ENCODE measurements around the gene TM6SF1.
"Not testable (repeated sequence)": the region's sequence is repeated elsewhere in the genome, so short reads cannot be mapped to it uniquely, and the experiment has no call there.

Gene TM6SF1

GRCh38 chr15:83132861-83133523 is 25.5 kb downstream of the TM6SF1 start:
- no peak for DNase-seq (ENCODE audit: extremely low read depth, insufficient read length)
- no peak for TF ChIP-seq CTCF (IDR thresholded peaks at IDR 0.05; ENCODE audit: insufficient read depth, low read length, poor library complexity, severe bottlenecking)
- H3K36me3 ChIP-seq (ENCODE audit: control insufficient read depth, insufficient read depth, low read length) = no peaks in the 10 kb centered on the region
- no peaks in the 10 kb centered on the region for H3K27me3 ChIP-seq (replicated peaks; ENCODE audit: control insufficient read depth, insufficient read depth, low read length)
- no peak overlapping the region for H3K4me3 ChIP-seq (replicated peaks; ENCODE audit: low read depth, low read length)

- H3K27me3 ChIP-seq (replicated peaks; ENCODE audit: control insufficient read depth, insufficient read depth, low read length); DNase-seq (ENCODE audit: extremely low read depth, insufficient read length); H3K4me3 ChIP-seq (replicated peaks; ENCODE audit: low read depth, low read length); H3K36me3 ChIP-seq (ENCODE audit: control insufficient read depth, insufficient read depth, low read length): not testable (repeated sequence)
Measured at GRCh38 chr15:83142151-83142550, 34.7 kb downstream of the TM6SF1 start.

- Histone ChIP-seq H3K36me3 (ENCODE audit: control insufficient read depth, insufficient read depth, low read length) (peaks cover 3% of the 10 kb centered on the region), H3K4me3 (replicated peaks; ENCODE audit: low read depth, low read length) (no peak overlapping the region), H3K27me3 (replicated peaks; ENCODE audit: control insufficient read depth, insufficient read depth, low read length) (no peaks in the 10 kb centered on the region)
- no peak for TF ChIP-seq CTCF (IDR thresholded peaks at IDR 0.05; ENCODE audit: insufficient read depth, low read length, poor library complexity, severe bottlenecking)
- no peak for DNase-seq (ENCODE audit: extremely low read depth, insufficient read length)
Measured at GRCh38 chr15:83144771-83145170, 37.3 kb downstream of the TM6SF1 start.

- no peak overlapping the region for H3K4me3 ChIP-seq (replicated peaks; ENCODE audit: low read depth, low read length)
- H3K27me3 ChIP-seq (replicated peaks; ENCODE audit: control insufficient read depth, insufficient read depth, low read length) = no peaks in the 10 kb centered on the region
- TF ChIP-seq CTCF (IDR thresholded peaks at IDR 0.05; ENCODE audit: insufficient read depth, low read length, poor library complexity, severe bottlenecking) = no peak
- H3K36me3 ChIP-seq (ENCODE audit: control insufficient read depth, insufficient read depth, low read length) = peaks cover 3% of the 10 kb centered on the region
- no peak for DNase-seq (ENCODE audit: extremely low read depth, insufficient read length)
Measured at GRCh38 chr15:83153288-83153687, 45.8 kb downstream of the TM6SF1 start.

DNA sequence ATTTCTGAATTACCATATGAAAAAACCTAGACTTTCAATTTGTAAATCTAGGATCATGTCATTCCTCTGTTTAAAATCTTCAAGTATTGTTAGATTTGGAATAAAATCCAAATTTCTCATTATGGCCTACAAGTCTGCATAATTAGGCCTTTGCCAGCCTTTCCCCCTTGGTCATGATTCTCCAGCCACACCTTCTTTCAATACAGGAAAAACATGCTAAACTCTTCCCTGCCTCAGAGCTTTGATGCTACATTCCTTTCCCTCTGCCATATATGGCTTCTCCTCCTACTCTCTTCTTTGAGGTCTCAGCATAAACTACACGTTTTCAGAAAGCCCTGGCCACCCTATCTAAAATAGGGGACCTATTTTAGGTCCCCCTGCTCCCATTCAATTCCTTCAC is 48.5 kb downstream of the TM6SF1 start:
- Histone ChIP-seq H3K27me3 (replicated peaks; ENCODE audit: control insufficient read depth, insufficient read depth, low read length) (no peaks in the 10 kb centered on the region), H3K36me3 (ENCODE audit: control insufficient read depth, insufficient read depth, low read length) (peaks cover 3% of the 10 kb centered on the region), H3K4me3 (replicated peaks; ENCODE audit: low read depth, low read length) (no peak overlapping the region)
- no peak for DNase-seq (ENCODE audit: extremely low read depth, insufficient read length)
- TF ChIP-seq CTCF (IDR thresholded peaks at IDR 0.05; ENCODE audit: insufficient read depth, low read length, poor library complexity, severe bottlenecking) = no peak

GRCh38 chr15:83158393-83158792 is 50.9 kb downstream of the TM6SF1 start:
- Histone ChIP-seq H3K4me3 (replicated peaks; ENCODE audit: low read depth, low read length) (no peak overlapping the region), H3K27me3 (replicated peaks; ENCODE audit: control insufficient read depth, insufficient read depth, low read length) (no peaks in the 10 kb centered on the region), H3K36me3 (ENCODE audit: control insufficient read depth, insufficient read depth, low read length) (peaks cover 3% of the 10 kb centered on the region)
- DNase-seq (ENCODE audit: extremely low read depth, insufficient read length) = no peak
- TF ChIP-seq CTCF (IDR thresholded peaks at IDR 0.05; ENCODE audit: insufficient read depth, low read length, poor library complexity, severe bottlenecking) = no peak
